Activated T-cell treated with anti-CD3 and anti-CD28 coated beads, Interleukin-2, amount 50 U/mL, for 4 hours (primary cell): ENCODE results near the gene CPA1. TPM values are rescaled to one million over a fixed set of nuclear protein-coding genes. Genes with fewer than 3 reads are reported as not detected.
"Not testable (repeated sequence)": the region's sequence is repeated elsewhere in the genome, so short reads cannot be mapped to it uniquely, and the experiment has no call there.

Source experiments
- ATAC-seq, 2 donors: fragments of 200-7000 bp; cut with Tn5 transposase; one replicate each; pipeline ENCODE4 v1.10.0; 2021
- DNase-seq: peaks from one replicate; pipeline ENCODE4 v3.0.0-alpha.2; 2020
- H3K27me3 Mint-ChIP-seq: one replicate; pipeline ENCODE4 v1.8.0; 2021; ENCODE audit warnings: low read depth, mixed read lengths
- H3K36me3 Mint-ChIP-seq: one replicate; pipeline ENCODE4 v1.8.0; 2022; ENCODE audit warnings: mixed read lengths; ENCODE audit not compliant: insufficient read depth
- H3K4me1 Mint-ChIP-seq: one replicate; pipeline ENCODE4 v1.8.0; 2021; ENCODE audit warnings: low read depth, mixed read lengths
- H3K4me3 Mint-ChIP-seq: one replicate; pipeline ENCODE4 v1.8.0; 2021; ENCODE audit warnings: mild to moderate bottlenecking, moderate library complexity, mixed read lengths
- H3K9me3 Mint-ChIP-seq: one replicate; pipeline ENCODE4 v1.8.0; 2021; ENCODE audit warnings: mixed read lengths
- total RNA-seq, 3 donors: library from RNA; stranded (reverse); gene quantifications; one replicate each; pipeline ENCODE4 v1.2.1, GENCODE V29; 2021

Gene CPA1
- total RNA-seq, 3 donors from 2014 or later: 4.9 to 11.6 (median 7.4) TPM

GRCh38 chr7:130376461-130376860, 3.8 kb upstream of the CPA1 start:
- DNase-seq, H3K27me3 Mint-ChIP-seq, H3K4me3 Mint-ChIP-seq, H3K36me3 Mint-ChIP-seq, ATAC-seq, H3K4me1 Mint-ChIP-seq, H3K9me3 Mint-ChIP-seq: not testable (repeated sequence)

- no peaks in the 10 kb centered on the region for H3K4me1 Mint-ChIP-seq
- no peak for ATAC-seq
- peaks cover 7% of the 10 kb centered on the region for H3K9me3 Mint-ChIP-seq
- no peaks in the 10 kb centered on the region for H3K27me3 Mint-ChIP-seq
- no peaks in the 10 kb centered on the region for H3K36me3 Mint-ChIP-seq
- DNase-seq: no peak
- H3K4me3 Mint-ChIP-seq: no peak overlapping the region
These were observed 3.1 kb upstream of the CPA1 start for GRCh38 chr7:130377178-130377577.

- no peaks in the 10 kb centered on the region for H3K4me1 Mint-ChIP-seq
- no peak overlapping the region for H3K4me3 Mint-ChIP-seq
- H3K36me3 Mint-ChIP-seq: no peaks in the 10 kb centered on the region
- H3K27me3 Mint-ChIP-seq: no peaks in the 10 kb centered on the region
- ATAC-seq: no peak
- peaks cover 7% of the 10 kb centered on the region for H3K9me3 Mint-ChIP-seq
- no peak for DNase-seq
These were observed 1.3 kb upstream of the CPA1 start for GRCh38 chr7:130379019-130379418.

DNA sequence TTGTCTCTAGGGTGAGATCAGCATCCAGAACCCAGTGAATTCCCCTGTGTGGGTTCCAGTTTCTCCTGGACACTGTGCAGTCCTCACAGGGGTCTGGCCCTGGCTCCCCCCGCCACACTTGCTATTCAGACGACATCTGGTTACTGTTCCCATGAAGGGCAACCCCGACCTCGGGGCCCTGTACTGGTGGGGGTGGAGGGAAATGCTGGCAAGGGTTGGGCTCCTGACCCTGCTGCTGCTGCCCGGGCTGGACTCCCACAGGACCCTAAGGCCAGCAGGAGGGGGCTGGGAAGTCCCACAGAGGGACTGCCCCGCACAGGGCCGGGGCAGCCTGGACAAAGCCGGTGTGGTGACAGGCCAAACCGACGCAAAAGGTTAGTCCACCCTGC, 768 bp upstream of the CPA1 start:
- Mint-ChIP-seq H3K27me3 (peaks cover 3% of the 10 kb centered on the region), H3K9me3 (peaks cover 7% of the 10 kb centered on the region), H3K36me3 (no peaks in the 10 kb centered on the region), H3K4me1 (no peaks in the 10 kb centered on the region), H3K4me3 (no peak overlapping the region)
- ATAC-seq (no peak), DNase-seq (no peak)

- Mint-ChIP-seq H3K36me3 (no peaks in the 10 kb centered on the region), H3K27me3 (peaks cover 3% of the 10 kb centered on the region), H3K4me3 (no peak overlapping the region), H3K9me3 (peaks cover 7% of the 10 kb centered on the region), H3K4me1 (no peaks in the 10 kb centered on the region)
- DNase-seq: no peak
- ATAC-seq: no peak
These were observed 664 bp downstream of the CPA1 start for GRCh38 chr7:130380861-130381455.

DNA sequence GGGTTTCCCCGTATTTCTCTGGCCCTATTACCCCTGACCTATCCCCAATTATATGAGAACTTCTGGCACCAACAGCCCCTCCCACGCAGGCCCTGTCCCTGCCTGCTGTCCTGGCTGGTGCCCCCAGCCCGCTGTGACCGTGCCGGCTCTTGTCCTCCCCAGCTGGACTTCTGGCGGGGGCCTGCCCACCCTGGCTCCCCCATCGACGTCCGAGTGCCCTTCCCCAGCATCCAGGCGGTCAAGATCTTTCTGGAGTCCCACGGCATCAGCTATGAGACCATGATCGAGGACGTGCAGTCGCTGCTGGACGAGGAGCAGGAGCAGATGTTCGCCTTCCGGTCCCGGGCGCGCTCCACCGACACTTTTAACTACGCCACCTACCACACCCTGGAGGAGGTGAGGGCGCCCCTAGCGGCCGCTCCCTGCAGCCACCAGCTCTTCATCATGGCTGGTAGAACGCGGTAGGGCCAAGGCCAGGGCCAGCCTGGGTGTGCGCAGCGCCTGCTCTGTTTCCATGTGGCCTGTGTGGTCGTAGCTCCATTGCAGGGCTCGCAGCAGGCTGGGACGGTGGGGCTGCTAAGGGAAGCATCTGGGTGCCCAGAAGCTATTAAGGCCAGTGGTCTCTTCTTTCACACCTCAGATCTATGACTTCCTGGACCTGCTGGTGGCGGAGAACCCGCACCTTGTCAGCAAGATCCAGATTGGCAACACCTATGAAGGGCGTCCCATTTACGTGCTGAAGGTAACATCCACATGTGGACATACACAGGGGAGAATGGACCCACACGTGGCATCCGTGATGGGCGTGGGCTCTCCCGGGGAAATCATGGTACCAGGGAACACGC, 1.4 kb downstream of the CPA1 start:
- Mint-ChIP-seq H3K9me3 (peaks cover under 1% of the 10 kb centered on the region), H3K4me1 (no peaks in the 10 kb centered on the region), H3K27me3 (peaks cover 3% of the 10 kb centered on the region), H3K4me3 (no peak overlapping the region), H3K36me3 (no peaks in the 10 kb centered on the region)
- ATAC-seq (no peak), DNase-seq (no peak)

GRCh38 chr7:130383187-130383980, 3.1 kb downstream of the CPA1 start:
- no peak for DNase-seq
- no peak for ATAC-seq
- H3K9me3 Mint-ChIP-seq: no peaks in the 10 kb centered on the region
- H3K27me3 Mint-ChIP-seq: peaks cover 3% of the 10 kb centered on the region
- no peaks in the 10 kb centered on the region for H3K4me1 Mint-ChIP-seq
- no peaks in the 10 kb centered on the region for H3K36me3 Mint-ChIP-seq
- H3K4me3 Mint-ChIP-seq: no peak overlapping the region

- Mint-ChIP-seq H3K4me3 (no peak overlapping the region), H3K9me3 (no peaks in the 10 kb centered on the region), H3K36me3 (no peaks in the 10 kb centered on the region), H3K27me3 (peaks cover 3% of the 10 kb centered on the region), H3K4me1 (no peaks in the 10 kb centered on the region)
- no peak for DNase-seq
- no peak for ATAC-seq
These were observed 4.1 kb downstream of the CPA1 start for GRCh38 chr7:130384371-130384801.

- Mint-ChIP-seq H3K9me3 (no peaks in the 10 kb centered on the region), H3K4me1 (no peaks in the 10 kb centered on the region), H3K27me3 (peaks cover 3% of the 10 kb centered on the region), H3K36me3 (no peaks in the 10 kb centered on the region), H3K4me3 (no peak overlapping the region)
- ATAC-seq (no peak), DNase-seq (no peak)
These were observed 4.7 kb downstream of the CPA1 start for GRCh38 chr7:130384841-130385599.

DNA sequence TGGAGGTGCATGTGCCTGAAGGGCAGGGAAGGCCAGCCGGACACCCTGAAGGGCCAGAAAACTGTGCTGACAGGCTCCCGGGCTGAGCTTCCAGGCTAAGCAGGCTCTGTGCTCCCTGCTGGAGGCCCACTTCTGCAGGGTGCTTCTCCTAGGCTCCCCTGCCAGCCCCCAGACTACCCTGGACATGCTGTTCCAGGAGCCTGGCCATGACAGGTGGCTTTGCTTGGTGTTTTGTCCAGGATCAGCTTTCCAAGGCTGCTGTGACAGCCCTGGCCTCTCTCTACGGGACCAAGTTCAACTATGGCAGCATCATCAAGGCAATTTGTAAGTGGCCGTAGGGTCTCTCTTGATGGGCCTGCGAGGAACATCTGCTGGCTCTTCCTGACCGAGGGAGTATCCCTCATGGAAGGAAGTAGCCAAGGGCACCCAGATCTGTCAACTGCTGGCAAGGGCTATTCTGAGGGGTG, 5.3 kb downstream of the CPA1 start:
- Mint-ChIP-seq H3K4me3 (no peak overlapping the region), H3K36me3 (no peaks in the 10 kb centered on the region), H3K9me3 (no peaks in the 10 kb centered on the region), H3K27me3 (peaks cover 3% of the 10 kb centered on the region), H3K4me1 (no peaks in the 10 kb centered on the region)
- DNase-seq (no peak), ATAC-seq (no peak)

- H3K27me3 Mint-ChIP-seq: peaks cover 3% of the 10 kb centered on the region
- H3K4me1 Mint-ChIP-seq: no peaks in the 10 kb centered on the region
- no peak for ATAC-seq
- H3K36me3 Mint-ChIP-seq: no peaks in the 10 kb centered on the region
- no peak for DNase-seq
- H3K4me3 Mint-ChIP-seq: no peak overlapping the region
- H3K9me3 Mint-ChIP-seq: no peaks in the 10 kb centered on the region
These were observed 6.6 kb downstream of the CPA1 start for GRCh38 chr7:130386876-130387275.

DNA sequence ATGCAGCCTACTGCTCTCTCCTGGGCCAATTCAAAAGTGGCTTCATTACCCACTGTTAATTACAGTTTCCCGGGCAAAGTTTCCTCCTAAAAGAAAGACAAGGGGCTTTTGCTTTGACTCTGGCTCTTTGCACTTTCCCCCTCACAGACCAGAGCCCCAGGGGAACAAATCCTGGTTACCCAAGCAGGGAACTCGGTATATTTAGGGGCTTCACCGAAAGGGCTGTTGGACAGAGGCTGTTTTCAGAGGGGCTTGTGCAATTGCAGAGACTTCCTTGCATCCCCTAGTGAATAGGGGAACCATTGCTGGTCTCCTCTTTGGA, 7.0 kb downstream of the CPA1 start:
- no peak for ATAC-seq
- no peak overlapping the region for H3K4me3 Mint-ChIP-seq
- no peaks in the 10 kb centered on the region for H3K36me3 Mint-ChIP-seq
- DNase-seq: no peak
- H3K27me3 Mint-ChIP-seq: peaks cover 3% of the 10 kb centered on the region
- H3K4me1 Mint-ChIP-seq: no peaks in the 10 kb centered on the region
- H3K9me3 Mint-ChIP-seq: no peaks in the 10 kb centered on the region

DNA sequence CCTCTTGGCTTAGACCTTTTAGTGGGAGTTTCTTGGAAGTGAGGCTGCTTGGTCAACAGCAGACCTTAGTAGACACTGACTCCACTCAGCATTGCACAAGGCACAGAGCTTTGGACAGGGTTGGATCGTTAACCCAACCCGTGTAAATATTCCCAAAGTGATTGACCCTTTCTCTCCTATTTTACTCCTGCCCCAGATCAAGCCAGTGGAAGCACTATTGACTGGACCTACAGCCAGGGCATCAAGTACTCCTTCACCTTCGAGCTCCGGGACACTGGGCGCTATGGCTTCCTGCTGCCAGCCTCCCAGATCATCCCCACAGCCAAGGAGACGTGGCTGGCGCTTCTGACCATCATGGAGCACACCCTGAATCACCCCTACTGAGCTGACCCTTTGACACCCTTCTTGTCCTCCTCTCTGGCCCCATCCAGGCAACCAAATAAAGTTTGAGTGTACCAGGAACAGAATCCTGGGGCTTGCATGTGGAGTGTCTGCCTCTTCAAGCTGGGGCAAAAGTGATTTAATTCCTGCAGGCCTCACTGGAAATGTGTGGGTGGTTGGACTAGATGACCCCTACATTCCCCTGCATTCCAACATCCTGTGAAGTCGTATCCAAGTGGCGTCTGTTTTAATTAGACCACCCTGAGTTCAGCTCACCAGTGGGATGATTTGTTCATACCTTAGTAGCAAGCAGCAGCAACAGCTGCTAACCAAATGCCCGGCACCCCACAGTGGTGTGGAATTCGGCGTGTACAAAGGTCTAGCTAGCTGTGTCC, 7.5 kb downstream of the CPA1 start:
- ATAC-seq (no peak), DNase-seq (no peak)
- H3K4me3 Mint-ChIP-seq: no peak overlapping the region
- peaks cover 3% of the 10 kb centered on the region for H3K27me3 Mint-ChIP-seq
- no peaks in the 10 kb centered on the region for H3K4me1 Mint-ChIP-seq
- H3K36me3 Mint-ChIP-seq: no peaks in the 10 kb centered on the region
- no peaks in the 10 kb centered on the region for H3K9me3 Mint-ChIP-seq
